PC-9 (cell line): ENCODE data around the gene CADM1. TPM values are rescaled to one million over a fixed set of nuclear protein-coding genes. Genes with fewer than 3 reads are reported as not detected.

Source experiments
- BruUV-seq: library from RNA; stranded (reverse); fragments of 400-500 nt; replicated peaks from 2 replicates; lab custom pipeline; 2021; lab: Mats Ljungman, UMichigan
- CTCF ChIA-PET: fragments of 300-600 bp; sonication (Branson Sonifier 250); formaldehyde crosslinking; loops from one replicate; lab custom pipeline; 2022; ENCODE audit warnings: antibody characterized with exemption; lab: Charles Lee
- POLR2A ChIA-PET: fragments of 300-600 bp; sonication (Branson Sonifier 250); formaldehyde crosslinking; loops from one replicate; lab custom pipeline; 2022; ENCODE audit warnings: antibody characterized with exemption; ENCODE audit not compliant: unreplicated experiment; lab: Charles Lee
- DNase-seq, 2 experiments: peaks; one replicate each; pipeline versions ENCODE4 v3.0.0 to v3.0.0-alpha.2; 2015 to 2022; ENCODE audit warnings: mixed read lengths in 1 of 2
- H2AFZ ChIP-seq: fragments of 200-600 bp; sonication (generic); 2 replicates; pipeline ENCODE4 v1.8.1; 2017; ENCODE audit warnings: antibody characterized with exemption
- H3F3A ChIP-seq: fragments of 200-600 bp; sonication (generic); 2 replicates; pipeline ENCODE4 v1.8.1; 2017; ENCODE audit warnings: antibody characterized with exemption, mild to moderate bottlenecking, low read depth; ENCODE audit not compliant: insufficient read depth
- H3K27ac ChIP-seq: fragments of 200-600 bp; sonication (generic); 2 replicates; pipeline ENCODE4 v1.6.1; 2016; ENCODE audit warnings: mixed run types
- H3K27me3 ChIP-seq: fragments of 200-600 bp; sonication (generic); 2 replicates; pipeline ENCODE4 v1.6.1; 2016; ENCODE audit warnings: low read depth, mixed run types; ENCODE audit not compliant: insufficient read depth
- H3K36me3 ChIP-seq: fragments of 200-600 bp; sonication (generic); 2 replicates; pipeline ENCODE4 v1.6.1; 2016; ENCODE audit warnings: low read depth, mixed run types
- H3K4me1 ChIP-seq: fragments of 200-600 bp; sonication (generic); replicated peaks from 2 replicates; pipeline ENCODE4 v1.6.1; 2016; ENCODE audit warnings: mixed run types; ENCODE audit not compliant: insufficient read depth
- H3K4me2 ChIP-seq: fragments of 200-600 bp; sonication (generic); 2 replicates; pipeline ENCODE4 v1.6.1; 2017; ENCODE audit warnings: mixed run types
- H3K4me3 ChIP-seq: fragments of 200-600 bp; sonication (generic); 2 replicates; pipeline ENCODE4 v1.6.1; 2016; ENCODE audit warnings: mixed run types
- H3K79me2 ChIP-seq: fragments of 200-600 bp; sonication (generic); 2 replicates; pipeline ENCODE4 v1.6.1; 2017; ENCODE audit warnings: low read depth, mixed run types
- H3K9me2 ChIP-seq: fragments of 200-600 bp; sonication (generic); 2 replicates; pipeline ENCODE4 v1.8.1; 2017; ENCODE audit warnings: mild to moderate bottlenecking; ENCODE audit not compliant: insufficient read depth
- H3K9me3 ChIP-seq: fragments of 200-600 bp; sonication (generic); 2 replicates; pipeline ENCODE4 v1.8.1; 2016; ENCODE audit warnings: low read depth; ENCODE audit not compliant: insufficient read depth
- H4K20me1 ChIP-seq: fragments of 200-600 bp; sonication (generic); 2 replicates; pipeline ENCODE4 v1.8.1; 2017; ENCODE audit not compliant: insufficient read depth
- EZH2 ChIP-seq: fragments of 200-600 bp; sonication (generic); IDR thresholded peaks from 2 replicates; pipeline ENCODE4 v1.8.0; 2017; ENCODE audit warnings: antibody characterized with exemption, low read depth
- intact Hi-C: fragments of 100-400 bp; cut with micrococcal nuclease; formaldehyde crosslinking; loops from one replicate; pipeline ENCODE4 v1.10.0; 2022; ENCODE audit not compliant: unreplicated experiment
- total RNA-seq: library from RNA; stranded (reverse); gene quantifications from 2 replicates; pipeline ENCODE4 v1.2.3, GENCODE V29; 2021
- TF ChIP-seq, protein P1 (sequence below): fragments of 200-600 bp; sonication (generic); conservative IDR thresholded peaks from 2 replicates; pipeline ENCODE4 v1.6.1; 2017; ENCODE audit warnings: mixed run types, antibody characterized with exemption, mild to moderate bottlenecking, moderate library complexity

The CADM1 gene
- total RNA-seq, 1 experiment from 2014 or later, result not detected

DNA sequence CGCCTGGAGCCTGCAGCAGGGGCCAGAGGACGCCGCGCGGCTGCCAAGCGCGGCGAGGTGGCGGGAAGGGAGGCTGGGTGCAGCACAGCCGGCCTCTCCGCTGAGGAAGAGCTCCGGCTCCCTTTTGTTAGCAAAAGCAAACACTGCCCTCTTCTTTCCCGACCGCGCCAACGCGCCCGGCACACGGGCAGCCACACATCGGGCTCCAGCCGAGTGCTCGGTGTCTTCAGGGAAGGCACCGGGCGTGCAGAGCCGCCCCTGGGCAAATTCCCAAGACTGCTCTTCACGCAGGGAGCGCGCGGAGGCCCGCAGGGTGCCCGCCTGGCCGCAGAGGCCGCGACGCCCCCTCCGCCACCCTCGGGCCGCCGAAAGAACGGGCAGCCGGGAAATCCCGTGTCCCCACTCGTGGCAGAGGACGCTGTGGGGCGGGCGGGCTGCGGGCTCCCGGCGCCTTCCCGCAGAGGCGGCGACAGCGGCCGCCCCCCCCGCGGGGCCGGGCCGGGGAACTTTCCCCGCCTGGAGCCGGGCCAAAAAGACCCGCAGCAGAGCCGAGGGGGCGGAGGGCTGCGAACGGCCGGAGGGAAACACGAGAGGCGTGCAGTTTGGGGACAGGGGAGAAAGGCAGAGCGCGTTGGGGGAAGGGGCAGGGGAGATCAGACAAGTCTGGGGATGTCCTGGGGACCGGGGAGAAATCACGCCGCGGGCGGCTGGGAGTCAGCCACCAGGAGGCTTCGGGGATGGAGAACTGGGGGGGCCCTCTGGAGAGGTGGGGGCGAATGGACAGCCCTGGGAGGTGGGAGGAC is 931 bp downstream of the CADM1 start:
- no peak overlapping the region for H3K4me3 ChIP-seq
- no TSS peak for BruUV-seq
- intact Hi-C loops, result no loop called here

DNA sequence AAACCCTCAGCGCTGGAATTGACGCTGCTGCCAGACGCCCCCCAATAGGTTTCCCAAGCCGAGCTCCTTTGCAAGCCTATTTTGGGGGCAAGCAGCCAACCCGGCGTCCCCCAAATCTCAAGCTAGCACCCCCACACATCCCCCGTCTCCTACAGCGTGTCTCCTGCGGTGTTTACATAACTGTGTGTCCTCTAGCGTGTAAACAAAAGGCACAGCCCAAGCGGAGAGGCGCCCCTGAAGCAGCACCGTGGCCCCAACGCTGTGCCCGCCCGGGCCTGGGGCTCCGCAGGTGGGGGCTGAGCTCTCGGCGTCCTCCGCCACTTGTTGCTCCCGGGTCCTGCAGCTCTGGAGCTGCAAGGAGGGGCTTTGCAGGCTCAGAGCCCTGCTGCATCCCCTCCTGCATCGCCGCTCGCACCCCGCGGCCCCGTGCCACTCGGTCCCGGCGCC is 1.6 kb downstream of the CADM1 start:
- Histone ChIP-seq H3K4me1 (no peaks in the 10 kb centered on the region), H3K4me2 (no peak overlapping the region), H3K36me3 (no peaks in the 10 kb centered on the region), H3K9me3 (no peaks in the 10 kb centered on the region), H2AFZ (no peak overlapping the region), H3K4me3 (no peak overlapping the region), H3K79me2 (no peaks in the 10 kb centered on the region), H4K20me1 (no peaks in the 10 kb centered on the region), H3K9me2 (no peaks in the 10 kb centered on the region), H3K27ac (no peak overlapping the region), H3F3A (no peaks in the 10 kb centered on the region), H3K27me3 (peaks cover 26% of the 10 kb centered on the region; the same call in 1 of the 2 replicates)
- no peak for DNase-seq
- ChIA-PET CTCF (no interaction called here), POLR2A (no interaction called here)
- intact Hi-C loops, result no loop called here
- TF ChIP-seq, protein P1, sequence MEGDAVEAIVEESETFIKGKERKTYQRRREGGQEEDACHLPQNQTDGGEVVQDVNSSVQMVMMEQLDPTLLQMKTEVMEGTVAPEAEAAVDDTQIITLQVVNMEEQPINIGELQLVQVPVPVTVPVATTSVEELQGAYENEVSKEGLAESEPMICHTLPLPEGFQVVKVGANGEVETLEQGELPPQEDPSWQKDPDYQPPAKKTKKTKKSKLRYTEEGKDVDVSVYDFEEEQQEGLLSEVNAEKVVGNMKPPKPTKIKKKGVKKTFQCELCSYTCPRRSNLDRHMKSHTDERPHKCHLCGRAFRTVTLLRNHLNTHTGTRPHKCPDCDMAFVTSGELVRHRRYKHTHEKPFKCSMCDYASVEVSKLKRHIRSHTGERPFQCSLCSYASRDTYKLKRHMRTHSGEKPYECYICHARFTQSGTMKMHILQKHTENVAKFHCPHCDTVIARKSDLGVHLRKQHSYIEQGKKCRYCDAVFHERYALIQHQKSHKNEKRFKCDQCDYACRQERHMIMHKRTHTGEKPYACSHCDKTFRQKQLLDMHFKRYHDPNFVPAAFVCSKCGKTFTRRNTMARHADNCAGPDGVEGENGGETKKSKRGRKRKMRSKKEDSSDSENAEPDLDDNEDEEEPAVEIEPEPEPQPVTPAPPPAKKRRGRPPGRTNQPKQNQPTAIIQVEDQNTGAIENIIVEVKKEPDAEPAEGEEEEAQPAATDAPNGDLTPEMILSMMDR, result no peak
- TF ChIP-seq EZH2, result no peak
- BruUV-seq, result no TSS peak

More for the DNA sequence above, 931 bp downstream of the CADM1 start:
- Histone ChIP-seq H3K79me2 (no peaks in the 10 kb centered on the region), H3K27ac (no peak overlapping the region), H3F3A (no peaks in the 10 kb centered on the region), H2AFZ (no peak overlapping the region), H4K20me1 (no peaks in the 10 kb centered on the region), H3K4me1 (no peaks in the 10 kb centered on the region), H3K9me2 (no peaks in the 10 kb centered on the region), H3K9me3 (no peaks in the 10 kb centered on the region), H3K4me2 (no peak overlapping the region), H3K36me3 (no peaks in the 10 kb centered on the region), H3K27me3 (peaks cover 26% of the 10 kb centered on the region; the same call in 1 of the 2 replicates)
- TF ChIP-seq, protein P1, result no peak
- TF ChIP-seq EZH2, result no peak
- no peak for DNase-seq
- ChIA-PET CTCF (no interaction called here), POLR2A (no interaction called here)

DNA sequence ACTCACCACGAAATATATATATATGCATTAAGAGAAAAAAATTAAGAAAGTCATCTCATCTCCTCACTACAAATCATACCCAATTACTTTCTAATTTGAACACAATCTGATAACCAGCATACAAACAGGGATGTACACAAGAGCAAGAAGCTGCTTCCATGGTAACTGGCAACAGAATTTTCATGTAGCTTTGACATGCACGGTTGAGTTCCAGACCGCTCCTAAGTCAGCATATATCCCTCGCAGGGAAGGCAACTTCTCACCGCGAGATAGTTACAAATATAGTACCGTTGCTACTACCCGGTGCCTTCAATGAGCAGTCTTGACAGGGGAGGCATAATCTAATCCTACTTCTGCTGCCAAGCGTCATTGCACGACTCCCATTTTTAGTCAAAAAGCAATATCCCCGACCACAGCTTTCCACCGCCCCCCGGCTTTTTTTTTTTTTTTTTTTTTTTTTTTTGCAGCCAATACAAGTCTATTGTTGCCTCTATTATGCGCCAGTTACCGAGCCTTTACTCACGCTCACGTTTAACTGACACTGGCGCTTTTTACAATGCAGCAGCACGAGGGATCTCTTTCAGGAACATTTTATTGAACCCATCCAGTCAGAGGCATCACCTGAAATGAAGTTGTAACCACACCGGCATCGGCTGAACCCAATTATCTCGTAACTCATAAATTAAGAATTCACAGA is 2.2 kb downstream of the CADM1 start:
- Histone ChIP-seq H3K27me3 (peaks cover 26% of the 10 kb centered on the region; the same call in 1 of the 2 replicates), H3K27ac (no peak overlapping the region), H3K4me2 (no peak overlapping the region), H3K9me3 (no peaks in the 10 kb centered on the region), H3K36me3 (no peaks in the 10 kb centered on the region), H3F3A (no peaks in the 10 kb centered on the region), H3K4me3 (no peak overlapping the region), H2AFZ (no peak overlapping the region), H3K4me1 (no peaks in the 10 kb centered on the region), H4K20me1 (no peaks in the 10 kb centered on the region), H3K9me2 (no peaks in the 10 kb centered on the region), H3K79me2 (no peaks in the 10 kb centered on the region)
- no TSS peak for BruUV-seq
- intact Hi-C loops, result no loop called here
- POLR2A ChIA-PET, result no interaction called here
- DNase-seq, result no peak
- TF ChIP-seq EZH2, result no peak
- TF ChIP-seq, protein P1, result no peak
- CTCF ChIA-PET, result no interaction called here
